Prostate gland (tissue), 2 donors: ENCODE results near the gene RNF141.

ENCODE experiments used
- CTCF ChIP-seq, 4 experiments: fragments of 200-600 bp in 2 of 4; fragments of 450-650 bp in 2 of 4; sonication (generic) in 2 of 4; IDR thresholded peaks; 1 replicate in 3 of 4; 2 replicates in 1 of 4; pipeline ENCODE4 v1.5.1; 2016 to 2019; ENCODE audit warnings: antibody characterized with exemption in 4 of 4, mild to moderate bottlenecking in 2 of 4, moderate library complexity in 2 of 4
- POLR2A ChIP-seq: fragments of 450-650 bp; IDR thresholded peaks from one replicate; pipeline ENCODE4 v1.6.1; 2016; ENCODE audit warnings: antibody characterized with exemption, mild to moderate bottlenecking

- TF ChIP-seq POLR2A (no peak), CTCF (IDR thresholded peaks at IDR 0.05) (peak in 1 of 4 experiments; percentile 5)
These were observed 51.9 kb downstream of the RNF141 start for GRCh38 chr11:10488934-10489691.
